DND-41 (cell line): ENCODE results near the gene CADPS.

Experiments
- CTCF ChIP-seq: IDR thresholded peaks from 2 replicates; pipeline ENCODE4 v1.5.1; 2012; ENCODE audit warnings: borderline replicate concordance, low read length, moderate library complexity, mild to moderate bottlenecking; ENCODE audit not compliant: poor library complexity, severe bottlenecking; ENCODE audit errors: extremely low read depth
- EZH2 ChIP-seq: IDR thresholded peaks from 3 replicates; pipeline ENCODE4 v1.6.1; 2012; ENCODE audit warnings: borderline replicate concordance, low read depth, mild to moderate bottlenecking, moderate library complexity, low read length, inconsistent platforms; ENCODE audit not compliant: severe bottlenecking

- TF ChIP-seq CTCF (no peak), EZH2 (no peak)
Measured at GRCh38 chr3:62373714-62374333, 501.4 kb downstream of the CADPS start.
